H1 (cell line): ENCODE measurements around the gene IFNG-AS1. TPM values are rescaled to one million over a fixed set of nuclear protein-coding genes. Genes with fewer than 3 reads are reported as not detected.

Source experiments
- CTCF ChIA-PET: fragments of 300-600 bp; sonication (Branson Sonifier 250); formaldehyde crosslinking; loops from one replicate; lab custom pipeline; 2021; ENCODE audit not compliant: partially characterized antibody; lab: Charles Lee
- POLR2A ChIA-PET: fragments of 300-600 bp; sonication (Branson Sonifier 250); formaldehyde crosslinking; loops from one replicate; lab custom pipeline; 2021; ENCODE audit warnings: inconsistent platforms; ENCODE audit not compliant: partially characterized antibody; lab: Charles Lee
- DNase-seq, 2 experiments: peaks; one replicate each; pipeline versions ENCODE4 v3.0.0 to v3.0.0-alpha.2; 2010 to 2022; ENCODE audit warnings: low spot score in 2 of 2, low read depth in 1 of 2, mixed read lengths in 1 of 2
- FAIRE-seq: peaks from 2 replicates; lab custom pipeline; 2011; peaks lifted over from hg19 to GRCh38; lab: Jason Lieb, UNC
- H2AFZ ChIP-seq: 2 replicates; pipeline ENCODE4 v1.8.1; 2012; ENCODE audit warnings: low read length, inconsistent platforms
- H2AK5ac ChIP-seq: 2 replicates; pipeline ENCODE4 v1.6.1; 2013; ENCODE audit warnings: low read depth, low read length
- H2BK120ac ChIP-seq: replicated peaks from 2 replicates; pipeline ENCODE3; 2013; ENCODE audit warnings: low read depth, low read length, inconsistent platforms
- H2BK12ac ChIP-seq: 2 replicates; pipeline ENCODE4 v1.6.1; 2013; ENCODE audit warnings: low read depth, low read length
- H2BK15ac ChIP-seq: 2 replicates; pipeline ENCODE4 v1.6.1; 2013; ENCODE audit warnings: low read length
- H2BK20ac ChIP-seq: 2 replicates; pipeline ENCODE4 v1.6.1; 2013; ENCODE audit warnings: low read length
- H2BK5ac ChIP-seq: 2 replicates; pipeline ENCODE4 v1.6.1; 2013; ENCODE audit warnings: low read depth, low read length
- H3K14ac ChIP-seq: 2 replicates; pipeline ENCODE4 v1.6.1; 2013; ENCODE audit warnings: inconsistent platforms; ENCODE audit not compliant: insufficient read length
- H3K18ac ChIP-seq: 2 replicates; pipeline ENCODE4 v1.6.1; 2013; ENCODE audit warnings: low read length; ENCODE audit errors: extremely low read depth
- H3K23ac ChIP-seq: 2 replicates; pipeline ENCODE4 v1.6.1; 2013; ENCODE audit warnings: inconsistent platforms; ENCODE audit not compliant: insufficient read length
- H3K23me2 ChIP-seq: 2 replicates; pipeline ENCODE4 v1.6.1; 2013; ENCODE audit warnings: low read depth, low read length
- H3K27ac ChIP-seq: 2 replicates; pipeline ENCODE4 v1.6.1; 2011; ENCODE audit warnings: low read depth, low read length, inconsistent platforms
- H3K27me3 ChIP-seq, 4 experiments: replicated peaks in 1 of 4; 1 replicate in 1 of 4; 2 replicates in 3 of 4; pipeline versions ENCODE4 v1.6.1 to v1.8.1; 2011 to 2013; ENCODE audit warnings: low read length in 3 of 4, mild to moderate bottlenecking in 3 of 4, inconsistent platforms in 2 of 4, mixed read lengths in 2 of 4, moderate library complexity in 1 of 4; ENCODE audit not compliant: control insufficient read depth in 3 of 4, insufficient read depth in 3 of 4; ENCODE audit errors: extremely low read depth in 1 of 4
- H3K36me3 ChIP-seq, 4 experiments: 2 replicates each; pipeline versions ENCODE4 v1.6.1 to v1.8.1; 2011 to 2013; ENCODE audit warnings: mild to moderate bottlenecking in 4 of 4, low read length in 3 of 4, moderate library complexity in 2 of 4, control low read depth in 1 of 4, inconsistent platforms in 1 of 4; ENCODE audit not compliant: insufficient read depth in 4 of 4, control insufficient read depth in 2 of 4
- H3K4ac ChIP-seq: replicated peaks from 2 replicates; pipeline ENCODE3; 2013; ENCODE audit warnings: low read length, low read depth, mixed read lengths, inconsistent platforms; ENCODE audit not compliant: insufficient read length
- H3K4me1 ChIP-seq, 4 experiments: replicated peaks in 1 of 4; 1 replicate in 1 of 4; 2 replicates in 3 of 4; pipeline versions ENCODE4 v1.6.1 to v1.8.1; 2011 to 2013; ENCODE audit warnings: low read length in 3 of 4, inconsistent platforms in 2 of 4, mixed read lengths in 1 of 4; ENCODE audit not compliant: insufficient read depth in 4 of 4, control insufficient read depth in 3 of 4
- H3K4me2 ChIP-seq, 2 experiments: 2 replicates each; pipeline versions ENCODE4 v1.6.1 to v1.8.1; 2011 to 2013; ENCODE audit warnings: low read depth in 2 of 2, low read length in 2 of 2, control low read depth in 1 of 2, inconsistent platforms in 1 of 2, mild to moderate bottlenecking in 1 of 2; ENCODE audit not compliant: insufficient read depth in 1 of 2
- H3K4me3 ChIP-seq, 4 experiments: fragments of 200-600, 300-600 bp in 1 of 4; sonication (generic), shearing (Covaris generic), sonication (Bioruptor Twin) in 1 of 4; 2 replicates each; pipeline versions ENCODE4 v1.5.1 to v1.8.1; 2011 to 2016; ENCODE audit warnings: low read length in 4 of 4, low read depth in 3 of 4, control low read depth in 2 of 4, inconsistent platforms in 2 of 4, mild to moderate bottlenecking in 2 of 4, mixed read lengths in 1 of 4, moderate library complexity in 1 of 4; ENCODE audit not compliant: insufficient read depth in 2 of 4; ENCODE audit errors: extremely low read depth in 1 of 4
- H3K56ac ChIP-seq: replicated peaks from 2 replicates; pipeline ENCODE3; 2013; ENCODE audit warnings: low read depth, mild to moderate bottlenecking, mixed read lengths, low read length, inconsistent platforms; ENCODE audit not compliant: insufficient read length
- H3K79me1 ChIP-seq: 2 replicates; pipeline ENCODE4 v1.6.1; 2013; ENCODE audit warnings: low read depth, low read length, control low read depth
- H3K79me2 ChIP-seq, 2 experiments: 2 replicates each; pipeline versions ENCODE4 v1.6.1 to v1.8.1; 2012 to 2013; ENCODE audit warnings: low read length in 2 of 2, mild to moderate bottlenecking in 2 of 2, inconsistent platforms in 1 of 2; ENCODE audit not compliant: insufficient read depth in 2 of 2, control insufficient read depth in 1 of 2
- H3K9ac ChIP-seq, 4 experiments: replicated peaks in 1 of 4; 1 replicate in 1 of 4; 2 replicates in 3 of 4; pipeline versions ENCODE4 v1.6.1 to v1.8.1; 2011 to 2013; ENCODE audit warnings: low read depth in 3 of 4, low read length in 3 of 4, control low read depth in 2 of 4, mild to moderate bottlenecking in 2 of 4, moderate library complexity in 2 of 4, inconsistent platforms in 1 of 4; ENCODE audit errors: extremely low read depth in 1 of 4
- H3K9me3 ChIP-seq, 2 experiments: 2 replicates each; pipeline versions ENCODE4 v1.6.1 to v1.8.1; 2012 to 2013; ENCODE audit warnings: mild to moderate bottlenecking in 2 of 2, moderate library complexity in 2 of 2, control low read depth in 1 of 2, inconsistent platforms in 1 of 2, low read depth in 1 of 2, low read length in 1 of 2, mixed read lengths in 1 of 2; ENCODE audit not compliant: insufficient read depth in 2 of 2
- H4K20me1 ChIP-seq, 2 experiments: replicated peaks in 1 of 2; 2 replicates each; pipeline versions ENCODE3 to v1.8.1; 2011 to 2013; ENCODE audit warnings: inconsistent platforms in 2 of 2, low read length in 2 of 2, mild to moderate bottlenecking in 1 of 2; ENCODE audit not compliant: insufficient read depth in 2 of 2, control insufficient read depth in 1 of 2
- H4K5ac ChIP-seq: 2 replicates; pipeline ENCODE4 v1.6.1; 2013; ENCODE audit warnings: low read length, low read depth, mixed read lengths, inconsistent platforms; ENCODE audit not compliant: insufficient read length
- H4K8ac ChIP-seq: 2 replicates; pipeline ENCODE4 v1.8.0; 2013; ENCODE audit warnings: mild to moderate bottlenecking, moderate library complexity, low read length, inconsistent platforms; ENCODE audit not compliant: insufficient read depth; ENCODE audit errors: extremely low read depth
- H4K91ac ChIP-seq: replicated peaks from 2 replicates; pipeline ENCODE3; 2013; ENCODE audit warnings: low read length, mixed read lengths, inconsistent platforms; ENCODE audit not compliant: insufficient read length
- CREB1 ChIP-seq: IDR thresholded peaks from 2 replicates; pipeline ENCODE4 v1.6.1; 2012; ENCODE audit warnings: inconsistent platforms
- MAX ChIP-seq: IDR thresholded peaks from 2 replicates; pipeline ENCODE4 v1.6.1; 2012; ENCODE audit warnings: inconsistent platforms
- SP2 ChIP-seq: IDR thresholded peaks from 2 replicates; pipeline ENCODE4 v1.6.1; 2012; ENCODE audit warnings: mild to moderate bottlenecking, low read length, inconsistent platforms
- YY1 ChIP-seq: IDR thresholded peaks from 2 replicates; pipeline ENCODE4 v1.6.1; 2011; ENCODE audit warnings: low read depth, mild to moderate bottlenecking, low read length
- WGBS, 2 experiments: shearing (Covaris generic) in 1 of 2; methylation state at CpG; one replicate each; pipeline versions ENCODE4 v1.1.6 to v1.1.7; 2013 to 2015; ENCODE audit warnings: low lambda C conversion rate in 2 of 2, mixed read lengths in 2 of 2, inconsistent platforms in 1 of 2, low coverage in 1 of 2, missing lambda C conversion rate in 1 of 2; ENCODE audit not compliant: insufficient replicate concordance in 2 of 2, insufficient coverage in 1 of 2, insufficient read length in 1 of 2; ENCODE audit errors: extremely low coverage in 1 of 2, missing lambda C conversion rate in 1 of 2; 5-methylcytosine and 5-hydroxymethylcytosine counted together
- polyA plus RNA-seq, 7 experiments: library from polyadenylated mRNA; depleted of rRNA in 3 of 7; stranded (reverse) in 5 of 7; unstranded in 2 of 7; fragments of >200 nt in 5 of 7; fragments of 200-250 nt in 2 of 7; gene quantifications; 1 replicate in 5 of 7; 2 replicates in 1 of 7; 4 replicates in 1 of 7; pipeline versions ENCODE4 v1.2.1 to v1.2.3, GENCODE V29; 2011 to 2013; ENCODE audit warnings: missing spikeins in 2 of 7, mixed read lengths in 2 of 7
- total RNA-seq: library from RNA; stranded (reverse); fragmentation: NEBNext Ultra II Directional; extraction: Animal tissue kit (Norgen Biotek cat#: 25700); gene quantifications from 2 replicates; pipeline ENCODE4 v1.2.1, GENCODE V29; 2021
- TF ChIP-seq, protein P1 (sequence below): IDR thresholded peaks from 2 replicates; pipeline ENCODE4 v1.6.1; 2012; ENCODE audit warnings: inconsistent platforms

IFNG-AS1 gene
- total and polyA plus RNA-seq, 2 of the 8 experiments (the other 6 are each of a cell fraction or from before 2014, with no cell fraction given) = not detected

GRCh38 chr12:67982164-67982563, 7.1 kb upstream of the IFNG-AS1 start:
- Histone ChIP-seq H2AK5ac (no peak overlapping the region), H3K18ac (no peak overlapping the region), H2AFZ (no peak overlapping the region), H2BK20ac (no peak overlapping the region), H4K20me1 (no peaks in the 10 kb centered on the region), H3K79me1 (no peaks in the 10 kb centered on the region), H4K91ac (no peak overlapping the region), H2BK120ac (no peak overlapping the region), H3K79me2 (no peaks in the 10 kb centered on the region), H2BK5ac (no peak overlapping the region), H4K5ac (no peak overlapping the region), H3K4ac (no peak overlapping the region), H3K14ac (no peak overlapping the region), H3K9me3 (no peaks in the 10 kb centered on the region), H3K9ac (no peak overlapping the region), H3K27me3 (no peaks in the 10 kb centered on the region), H3K56ac (no peak overlapping the region), H2BK15ac (no peak overlapping the region), H3K4me1 (no peaks in the 10 kb centered on the region), H4K8ac (no peak overlapping the region), H2BK12ac (no peak overlapping the region), H3K23me2 (no peaks in the 10 kb centered on the region), H3K4me2 (no peak overlapping the region), H3K27ac (no peak overlapping the region), H3K4me3 (no peak overlapping the region), H3K23ac (no peak overlapping the region), H3K36me3 (no peaks in the 10 kb centered on the region)
- no peak for FAIRE-seq
- ChIA-PET CTCF (interaction anchor here (1.0 kb wide), 1 partner anchor 278 kb away, joined by 4 read pairs; no protein-coding TSS in a partner anchor), POLR2A (no interaction called here)
- TF ChIP-seq, protein P1, sequence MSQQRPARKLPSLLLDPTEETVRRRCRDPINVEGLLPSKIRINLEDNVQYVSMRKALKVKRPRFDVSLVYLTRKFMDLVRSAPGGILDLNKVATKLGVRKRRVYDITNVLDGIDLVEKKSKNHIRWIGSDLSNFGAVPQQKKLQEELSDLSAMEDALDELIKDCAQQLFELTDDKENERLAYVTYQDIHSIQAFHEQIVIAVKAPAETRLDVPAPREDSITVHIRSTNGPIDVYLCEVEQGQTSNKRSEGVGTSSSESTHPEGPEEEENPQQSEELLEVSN = no peak
- TF ChIP-seq YY1 = no peak
- no peak for TF ChIP-seq CREB1
- TF ChIP-seq MAX = no peak
- no peak for TF ChIP-seq SP2
- no peak for DNase-seq
- WGBS, 2 experiments = 88% methylated on average over 6 of the region's 6 CpGs; no CpG with 5 or more reads in 1 of the 2 experiments
